Measurements from ENCODE around the gene WSCD2.
A peak's percentile ranks its signal among the peaks of the same experiment; 100 is the strongest.

The WSCD2 gene

GRCh38 chr12:108167974-108168373, 38.9 kb downstream of the WSCD2 start:
- no peak for DNase-seq

DNA sequence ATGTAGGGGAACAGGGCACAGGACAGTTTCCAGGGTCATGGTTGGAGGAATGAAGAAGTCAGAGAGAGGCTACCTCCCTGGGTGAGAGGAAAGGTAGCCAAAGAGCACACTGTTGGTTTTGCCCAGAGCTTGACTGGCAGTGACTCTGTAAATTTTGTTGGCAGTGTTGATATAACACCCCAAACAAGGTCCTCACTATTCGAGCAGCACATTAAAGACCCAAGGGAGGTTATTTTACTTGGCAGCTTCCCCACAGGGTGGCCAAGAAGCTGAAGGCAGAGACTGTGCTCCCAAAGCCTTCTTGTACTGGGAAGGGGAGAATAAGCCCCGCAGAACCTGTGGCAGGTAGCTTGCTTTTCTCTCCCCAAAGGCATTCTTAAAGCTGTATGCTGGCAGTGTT, 40.6 kb downstream of the WSCD2 start:
- no peak for DNase-seq

- DNase-seq: no peak
Observed at GRCh38 chr12:108170164-108170563, 41.1 kb downstream of the WSCD2 start.

- DNase-seq: no peak
Observed at GRCh38 chr12:108172033-108172432, 42.9 kb downstream of the WSCD2 start.

GRCh38 chr12:108173160-108173559, 44.1 kb downstream of the WSCD2 start:
- DNase-seq: no peak

GRCh38 chr12:108173892-108174291, 44.8 kb downstream of the WSCD2 start:
- no peak for DNase-seq

GRCh38 chr12:108174641-108175040, 45.6 kb downstream of the WSCD2 start:
- DNase-seq: no peak

DNA sequence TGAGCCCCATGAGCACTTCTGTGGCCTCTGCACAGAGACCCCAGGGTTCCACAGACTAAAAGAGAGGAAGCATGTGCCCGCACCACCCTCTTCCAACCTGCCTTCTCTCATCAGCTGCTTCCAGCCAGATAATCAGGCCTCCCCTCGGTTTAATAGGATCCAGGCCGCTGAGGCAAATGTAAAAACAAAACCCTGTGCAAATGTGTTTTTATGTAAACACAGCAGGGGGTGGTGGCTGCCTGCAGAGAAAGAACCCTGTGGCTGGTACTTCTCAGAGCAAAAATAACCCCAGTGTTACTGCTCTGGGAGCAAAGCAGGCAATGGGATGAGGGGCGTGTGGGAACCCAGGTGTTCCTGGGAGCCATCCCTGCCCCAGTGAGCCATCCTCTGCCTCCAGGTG, 46.2 kb downstream of the WSCD2 start:
- peak; percentile 9 for DNase-seq

DNA sequence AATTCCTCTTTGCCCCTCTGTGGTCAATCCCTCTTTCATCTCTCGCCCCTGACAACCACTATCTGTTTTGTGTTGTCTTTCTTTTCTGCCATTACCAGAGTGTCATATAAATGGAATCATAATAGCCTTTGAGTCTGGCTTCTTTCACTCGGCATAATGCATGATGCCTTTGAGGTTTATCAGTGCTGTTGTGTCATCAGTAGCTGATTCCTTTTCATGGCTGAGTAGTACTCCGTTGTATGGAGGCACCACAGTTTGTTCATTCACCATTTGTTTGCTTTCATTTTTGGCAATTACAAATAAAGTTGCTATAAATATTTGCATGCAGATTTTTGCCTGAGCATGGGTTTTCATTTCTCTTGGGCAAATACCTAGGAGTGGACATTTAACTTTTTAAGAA, 47.2 kb downstream of the WSCD2 start:
- DNase-seq: no peak

DNA sequence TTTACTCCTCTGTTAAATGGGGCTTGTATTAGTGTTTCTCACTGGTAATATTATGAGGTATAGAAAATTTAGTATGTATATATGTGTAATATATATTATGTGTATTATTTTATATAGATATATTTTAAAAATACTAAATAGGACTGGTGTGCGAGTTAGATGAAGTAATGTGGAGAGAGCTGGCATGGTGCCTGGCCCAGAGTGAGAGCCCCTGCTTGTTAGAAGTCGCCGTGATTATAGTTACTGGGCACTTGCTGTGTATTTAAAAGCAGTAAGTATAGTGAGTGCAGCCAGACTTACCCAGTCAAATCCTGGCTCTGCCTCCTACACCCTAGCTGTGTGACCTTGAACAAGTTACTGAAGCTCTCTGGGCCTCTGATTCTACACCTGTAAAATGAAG, 48.0 kb downstream of the WSCD2 start:
- no peak for DNase-seq

DNA sequence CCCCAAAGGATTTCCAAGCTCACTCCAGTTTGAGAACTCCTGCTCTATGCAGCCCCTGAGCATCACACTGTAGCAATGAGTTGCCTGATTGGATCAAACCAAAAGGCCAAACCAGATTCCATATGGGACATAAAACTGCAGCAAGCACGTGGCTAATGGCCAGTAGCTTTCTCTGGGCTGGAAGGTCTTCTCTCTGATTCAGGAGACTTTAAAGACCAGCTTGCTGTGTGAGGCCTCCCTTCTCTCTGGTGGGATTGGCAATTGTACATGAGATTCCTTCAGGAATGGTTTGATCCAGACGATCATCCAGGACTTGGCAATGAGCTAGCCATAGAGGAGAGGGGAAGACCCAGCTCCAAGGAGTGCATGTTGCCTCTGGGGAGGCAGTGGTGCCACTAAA, 50.2 kb downstream of the WSCD2 start:
- no peak for DNase-seq

GRCh38 chr12:108180255-108181094, 51.4 kb downstream of the WSCD2 start:
- DNase-seq: no peak

DNA sequence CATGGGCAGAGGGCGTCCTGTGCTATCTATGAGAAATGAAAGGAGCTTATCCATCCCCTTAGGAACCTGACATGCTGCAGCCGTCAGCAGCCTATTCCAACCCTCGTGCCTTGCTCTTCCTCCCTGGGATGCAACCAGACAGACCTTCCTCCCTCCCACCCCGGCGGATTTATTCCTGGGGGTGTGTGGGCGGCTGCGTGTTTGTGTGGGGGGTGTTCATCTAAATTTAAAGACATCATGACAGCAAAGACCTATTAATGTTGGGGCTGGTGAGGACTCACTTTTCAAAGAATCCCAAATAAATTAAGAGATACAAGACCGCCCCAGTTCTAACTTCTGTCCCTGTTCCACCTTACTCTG, 52.0 kb downstream of the WSCD2 start:
- no peak for DNase-seq

- no peak for DNase-seq
Observed at GRCh38 chr12:108182096-108182495, 53.0 kb downstream of the WSCD2 start.

DNA sequence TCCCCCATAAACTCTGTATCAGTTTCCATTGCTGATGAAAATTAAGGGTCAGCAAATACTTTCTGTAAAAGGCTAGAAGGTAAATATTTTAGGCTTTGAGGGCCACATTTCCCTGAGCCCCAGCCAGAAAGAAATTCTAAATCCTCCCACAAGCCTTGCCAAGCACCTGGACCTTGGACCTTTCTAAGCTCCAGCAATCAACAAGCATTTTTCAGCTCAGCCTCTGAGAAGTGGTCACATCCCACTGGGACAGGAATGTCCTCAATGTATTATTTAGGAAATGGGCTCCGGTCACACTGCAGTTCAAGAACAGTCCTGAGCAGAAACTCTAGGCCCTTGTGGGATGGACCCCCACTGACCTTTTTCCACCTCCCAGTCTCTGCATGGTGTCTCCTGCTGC, 55.9 kb downstream of the WSCD2 start:
- no peak for DNase-seq

DNA sequence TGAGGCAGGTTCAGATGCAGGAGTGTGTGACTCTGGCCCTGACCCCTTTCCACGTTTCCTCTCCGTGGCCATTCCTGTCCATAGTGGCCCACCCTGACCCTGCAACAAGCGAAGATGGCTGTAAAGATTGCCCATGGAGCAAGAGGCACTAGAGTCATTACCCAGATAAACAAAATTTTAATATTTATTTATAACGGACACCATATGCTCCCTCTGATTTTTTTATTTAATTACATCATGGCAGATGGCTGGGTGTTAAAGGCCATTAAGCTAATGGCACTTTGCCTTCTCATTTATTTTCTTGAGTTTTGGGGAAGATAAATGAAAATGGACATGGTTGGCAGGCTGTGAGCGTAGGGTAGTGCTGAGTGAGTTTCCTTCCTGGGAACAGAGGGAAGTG, 58.7 kb downstream of the WSCD2 start:
- DNase-seq: no peak

GRCh38 chr12:108190529-108190928, 61.4 kb downstream of the WSCD2 start:
- DNase-seq: no peak

- no peak for DNase-seq
Observed at GRCh38 chr12:108191086-108191485, 62.0 kb downstream of the WSCD2 start.

DNA sequence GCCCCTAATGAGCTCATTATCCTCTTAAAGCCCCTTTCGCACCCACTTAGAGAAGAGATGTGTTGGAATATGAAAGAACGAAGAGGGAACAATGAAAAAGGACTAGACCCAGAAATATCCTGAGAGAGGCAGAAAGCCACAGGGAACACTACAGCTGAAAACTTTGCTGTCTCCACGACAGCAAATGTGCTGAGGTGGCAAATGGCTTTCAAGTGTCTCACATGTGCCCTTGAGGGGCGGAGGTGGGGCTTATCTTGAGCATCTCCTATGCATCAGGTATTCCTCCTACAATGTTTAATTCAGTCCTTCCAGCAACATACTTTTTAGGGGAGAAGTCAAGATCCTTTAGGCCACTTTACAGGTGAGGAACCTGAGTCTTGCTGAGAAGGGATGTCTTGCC, 62.9 kb downstream of the WSCD2 start:
- DNase-seq: no peak

- no peak for DNase-seq
Observed at GRCh38 chr12:108193493-108193892, 64.4 kb downstream of the WSCD2 start.

DNA sequence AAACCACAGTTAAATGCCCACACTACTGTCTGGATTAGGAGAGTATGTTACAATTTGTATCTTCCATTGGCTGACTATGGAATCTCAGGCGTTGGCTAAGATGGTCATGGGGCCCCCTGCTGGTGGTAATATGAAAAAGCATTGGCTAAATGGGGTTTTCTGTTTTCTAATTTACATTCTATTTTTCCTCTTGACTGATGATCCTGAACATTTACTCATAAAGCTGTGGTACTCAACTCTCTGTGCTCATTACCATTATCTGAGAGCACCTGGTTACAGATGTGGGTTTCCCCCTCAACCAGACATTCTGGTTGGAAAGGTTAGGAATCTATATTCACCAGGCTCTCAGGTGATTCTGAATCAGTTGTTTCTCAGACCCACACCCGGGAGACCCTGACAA, 64.8 kb downstream of the WSCD2 start:
- peak; percentile 70 for DNase-seq

DNA sequence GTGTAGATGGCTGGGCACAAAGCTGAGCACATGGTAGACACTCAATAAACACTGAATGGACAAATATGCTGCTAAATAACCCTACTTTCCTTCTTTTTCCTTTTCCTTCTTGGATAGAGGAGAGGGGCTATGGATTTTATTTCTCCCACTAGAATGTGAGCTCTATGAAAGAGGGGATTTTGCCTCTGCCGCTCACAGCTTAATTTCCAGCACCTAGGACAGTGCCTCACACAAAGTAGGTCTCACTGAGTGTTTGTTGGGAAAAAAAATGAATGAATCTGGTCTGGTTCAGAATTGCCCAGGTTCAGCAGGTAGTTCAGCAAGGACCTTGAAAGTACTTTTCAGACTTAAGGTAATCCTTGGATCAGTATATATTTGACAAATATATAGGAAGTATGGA, 65.5 kb downstream of the WSCD2 start:
- no peak for DNase-seq

GRCh38 chr12:108196319-108196718, 67.2 kb downstream of the WSCD2 start:
- no peak for DNase-seq

DNA sequence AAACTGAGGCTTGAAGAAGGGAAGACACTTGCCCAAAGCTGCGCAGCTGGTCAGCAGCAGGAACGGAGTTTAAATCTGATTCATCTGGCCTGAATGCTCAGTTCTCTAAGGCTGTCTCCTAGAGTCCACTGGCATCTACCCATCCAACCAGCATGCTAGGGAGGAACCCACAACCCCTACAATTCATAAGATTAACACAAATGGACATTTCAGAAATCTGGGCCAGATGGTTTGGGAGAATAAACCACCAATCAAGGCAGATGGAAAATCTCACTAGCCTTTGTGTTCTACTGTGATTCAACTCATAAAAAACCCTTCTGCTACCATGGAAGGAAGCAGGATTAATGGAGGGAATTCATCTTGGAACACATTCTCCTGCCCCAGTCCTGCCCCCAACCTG, 67.8 kb downstream of the WSCD2 start:
- no peak for DNase-seq

DNA sequence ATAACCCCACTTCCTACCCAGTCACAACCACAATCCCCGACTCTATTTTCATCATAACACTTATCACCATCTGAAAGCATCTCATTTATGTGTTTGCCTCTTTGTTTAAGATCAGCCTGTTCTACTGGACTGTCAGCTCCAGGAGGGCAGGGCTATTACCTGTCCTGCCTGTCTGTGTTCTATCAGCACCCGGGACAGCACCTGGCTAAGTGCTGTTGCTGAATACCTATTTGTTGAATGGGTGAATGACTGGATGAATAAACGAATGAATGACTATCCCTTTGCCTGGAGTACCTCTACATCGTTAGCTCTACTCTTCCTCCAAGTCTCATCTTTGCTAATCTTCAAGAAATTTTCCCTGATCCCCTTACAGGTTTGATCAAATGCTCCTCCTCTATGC, 69.0 kb downstream of the WSCD2 start:
- peak; percentile 8 for DNase-seq
